Activated CD4-positive, alpha-beta T cell treated with anti-CD3 and anti-CD28 coated beads for 36 hours (primary cell): Measurements from ENCODE around the gene SYS1. TPM values are rescaled to one million over a fixed set of nuclear protein-coding genes. Genes with fewer than 3 reads are reported as not detected.

Experiments
- ATAC-seq: fragments of 200-7000 bp; cut with Tn5 transposase; one replicate; pipeline ENCODE4 v1.10.0; 2021; ENCODE audit warnings: mild to moderate bottlenecking, moderate library complexity
- CTCF ChIA-PET: fragments of 350-600 bp; sonication (Branson Sonifier 250); formaldehyde crosslinking; loops from one replicate; lab custom pipeline; 2021; ENCODE audit warnings: antibody characterized with exemption; lab: Charles Lee
- POLR2A ChIA-PET: fragments of 350-600 bp; sonication (Branson Sonifier 250); formaldehyde crosslinking; loops from one replicate; lab custom pipeline; 2021; ENCODE audit warnings: antibody characterized with exemption, inconsistent platforms; lab: Charles Lee
- DNase-seq: peaks from one replicate; pipeline ENCODE4 v3.0.0-alpha.2; 2020
- H3K27ac Mint-ChIP-seq: one replicate; pipeline ENCODE4 v1.8.0; 2021; ENCODE audit warnings: mixed read lengths
- H3K27me3 Mint-ChIP-seq: one replicate; pipeline ENCODE4 v1.8.0; 2021; ENCODE audit warnings: mixed read lengths
- H3K36me3 Mint-ChIP-seq: one replicate; pipeline ENCODE4 v1.8.0; 2021; ENCODE audit warnings: low read depth, mixed read lengths
- H3K4me1 Mint-ChIP-seq: one replicate; pipeline ENCODE4 v1.8.0; 2021; ENCODE audit warnings: mixed read lengths
- H3K4me3 Mint-ChIP-seq: one replicate; pipeline ENCODE4 v1.8.0; 2021; ENCODE audit warnings: mild to moderate bottlenecking, moderate library complexity, mixed read lengths
- H3K9me3 Mint-ChIP-seq: one replicate; pipeline ENCODE4 v1.8.0; 2021; ENCODE audit warnings: low read depth, mixed read lengths
- intact Hi-C, 2 experiments: fragments of 100-400 bp; cut with DNase I in 1 of 2; cut with micrococcal nuclease in 1 of 2; formaldehyde crosslinking; loops; one replicate each; pipeline versions ENCODE4 v1.14.2 to v1.15.1; 2022 to 2024; cut with DNase I, micrococcal nuclease
- total RNA-seq, 2 experiments: library from RNA; stranded (reverse); gene quantifications; one replicate each; pipeline ENCODE4 v1.2.3, GENCODE V29; 2021

SYS1 gene
- total RNA-seq, 2 experiments from 2014 or later, result 16.1 to 26.1 TPM

- Mint-ChIP-seq H3K27ac (no peak overlapping the region), H3K4me1 (peaks cover 51% of the 10 kb centered on the region), H3K4me3 (no peak overlapping the region), H3K27me3 (no peaks in the 10 kb centered on the region), H3K36me3 (no peaks in the 10 kb centered on the region), H3K9me3 (no peaks in the 10 kb centered on the region)
- no peak for ATAC-seq
- ChIA-PET CTCF (interaction anchor here (0.6 to 6.5 kb wide), 7 partner anchors 11 to 91 kb away, joined by 4 to 101 read pairs (median 6); partner anchors contain the start of gene SDC4), POLR2A (interaction anchor here (0.6 kb wide), 2 partner anchors 391 to 398 kb away, joined by 4 to 5 read pairs; no protein-coding TSS in a partner anchor)
- intact Hi-C loops, result loop anchor here in 1 of 2 experiments (10.0 kb wide), 1 partner anchor 526 kb away; the partner anchor contains the start of genes SPATA25 and ZSWIM1
- no peak for DNase-seq
These were observed 4.5 kb upstream of the SYS1 start for GRCh38 chr20:45358282-45359068.

GRCh38 chr20:45359069-45359405, 3.9 kb upstream of the SYS1 start:
- DNase-seq (no peak), ATAC-seq (no peak)
- Mint-ChIP-seq H3K9me3 (no peaks in the 10 kb centered on the region), H3K27me3 (no peaks in the 10 kb centered on the region), H3K4me1 (peaks cover 49% of the 10 kb centered on the region), H3K4me3 (no peak overlapping the region), H3K27ac (no peak overlapping the region), H3K36me3 (peaks cover 3% of the 10 kb centered on the region)
- intact Hi-C loops, result loop anchor here in 1 of 2 experiments (10.0 kb wide), 1 partner anchor 526 kb away; the partner anchor contains the start of genes SPATA25 and ZSWIM1
- POLR2A ChIA-PET, result interaction anchor here (0.6 to 1.1 kb wide), 2 partner anchors 48 to 391 kb away, joined by 3 to 5 read pairs; no protein-coding TSS in a partner anchor
- CTCF ChIA-PET, result interaction anchor here (0.6 to 6.5 kb wide), 9 partner anchors 10 to 93 kb away, joined by 3 to 101 read pairs (median 6); partner anchors contain the start of gene SDC4

- intact Hi-C loops, result loop anchor here (5.0 to 10.0 kb wide), 5 partner anchors 93 to 733 kb away; partner anchors contain the start of genes DNTTIP1 (in 1 of the 2), SPATA25 (in 1 of the 2), WFDC3 (in 1 of the 2) and ZSWIM1 (in 1 of the 2)
- H3K27me3 Mint-ChIP-seq, result no peaks in the 10 kb centered on the region
- DNase-seq, result no peak
- H3K36me3 Mint-ChIP-seq, result peaks cover 3% of the 10 kb centered on the region
- CTCF ChIA-PET, result interaction anchor here (0.6 to 6.5 kb wide), 9 partner anchors 10 to 93 kb away, joined by 3 to 101 read pairs (median 6); partner anchors contain the start of gene SDC4
- no peaks in the 10 kb centered on the region for H3K9me3 Mint-ChIP-seq
- H3K4me1 Mint-ChIP-seq, result peaks cover 46% of the 10 kb centered on the region
- H3K27ac Mint-ChIP-seq, result no peak overlapping the region
- ATAC-seq, result no peak
- POLR2A ChIA-PET, result interaction anchor here (1.1 kb wide), 1 partner anchor 47 kb away, joined by 3 read pairs; no protein-coding TSS in a partner anchor
- no peak overlapping the region for H3K4me3 Mint-ChIP-seq
These were observed 3.4 kb upstream of the SYS1 start for GRCh38 chr20:45359406-45360148.

- no peaks in the 10 kb centered on the region for H3K9me3 Mint-ChIP-seq
- POLR2A ChIA-PET, result interaction anchor here (0.8 to 2.1 kb wide), 2 partner anchors 13 to 75 kb away, joined by 4 to 10 read pairs; no protein-coding TSS in a partner anchor
- no peak overlapping the region for H3K4me3 Mint-ChIP-seq
- intact Hi-C loops, result loop anchor here (2.0 to 5.0 kb wide), 8 partner anchors 13 to 731 kb away; partner anchors contain the start of genes DNTTIP1 (in 1 of the 2), PIGT (in 1 of the 2), SDC4 (in 1 of the 2) and WFDC3 (in 1 of the 2)
- no peaks in the 10 kb centered on the region for H3K27me3 Mint-ChIP-seq
- peaks cover 44% of the 10 kb centered on the region for H3K4me1 Mint-ChIP-seq
- peaks cover 10% of the 10 kb centered on the region for H3K36me3 Mint-ChIP-seq
- H3K27ac Mint-ChIP-seq, result no peak overlapping the region
- CTCF ChIA-PET, result interaction anchor here (0.6 to 6.5 kb wide), 16 partner anchors 7 to 437 kb away, joined by 3 to 101 read pairs (median 8); partner anchors contain the start of genes PIGT and SDC4
- no peak for ATAC-seq
- DNase-seq, result no peak
These were observed 1.2 kb upstream of the SYS1 start for GRCh38 chr20:45361793-45362192.

GRCh38 chr20:45363611-45364492, 896 bp downstream of the SYS1 start:
- ATAC-seq (no peak), DNase-seq (no peak)
- ChIA-PET POLR2A (interaction anchor here (0.9 to 2.7 kb wide), 9 partner anchors 8 to 73 kb away, joined by 3 to 17 read pairs (median 5); partner anchors contain the start of gene SDC4), CTCF (interaction anchor here (0.6 to 6.5 kb wide), 31 partner anchors 9 to 471 kb away, joined by 3 to 101 read pairs (median 7); partner anchors contain the start of genes PIGT, SDC4 and WFDC2)
- Mint-ChIP-seq H3K4me3 (peak overlapping the region; percentile 95), H3K9me3 (no peaks in the 10 kb centered on the region), H3K27me3 (no peaks in the 10 kb centered on the region), H3K36me3 (peaks cover 25% of the 10 kb centered on the region), H3K27ac (peak overlapping the region; percentile 98), H3K4me1 (peaks cover 45% of the 10 kb centered on the region)
- intact Hi-C loops, result loop anchor here (1.0 to 5.0 kb wide), 16 partner anchors 9 to 728 kb away; partner anchors contain the start of genes PIGT (in 2 of the 2), SDC4 (in 2 of the 2), DNTTIP1 (in 1 of the 2) and STK4 (in 1 of the 2)

GRCh38 chr20:45365444-45365970, 2.6 kb downstream of the SYS1 start:
- H3K4me1 Mint-ChIP-seq, result peaks cover 50% of the 10 kb centered on the region
- CTCF ChIA-PET, result interaction anchor here (0.7 to 2.3 kb wide), 6 partner anchors 8 to 94 kb away, joined by 3 to 15 read pairs (median 3); no protein-coding TSS in a partner anchor

GRCh38 chr20:45366192-45366591, 3.2 kb downstream of the SYS1 start:
- Mint-ChIP-seq H3K36me3 (peaks cover 25% of the 10 kb centered on the region), H3K27me3 (no peaks in the 10 kb centered on the region), H3K9me3 (no peaks in the 10 kb centered on the region), H3K27ac (no peak overlapping the region), H3K4me3 (no peak overlapping the region), H3K4me1 (peaks cover 50% of the 10 kb centered on the region)
- ChIA-PET POLR2A (no interaction called here), CTCF (interaction anchor here (0.7 to 2.3 kb wide), 5 partner anchors 8 to 93 kb away, joined by 3 to 15 read pairs (median 3); no protein-coding TSS in a partner anchor)
- DNase-seq, result no peak
- ATAC-seq, result no peak
- intact Hi-C loops, result no loop called here

More at GRCh38 chr20:45365444-45365970, 2.6 kb downstream of the SYS1 start:
- Mint-ChIP-seq H3K4me3 (no peak overlapping the region), H3K27me3 (no peaks in the 10 kb centered on the region), H3K36me3 (peaks cover 25% of the 10 kb centered on the region), H3K9me3 (no peaks in the 10 kb centered on the region), H3K27ac (peak overlapping the region; percentile 51)
- no peak for DNase-seq
- ATAC-seq, result no peak
- intact Hi-C loops, result no loop called here
- POLR2A ChIA-PET, result interaction anchor here (0.8 kb wide), 1 partner anchor 8 kb away, joined by 4 read pairs; no protein-coding TSS in a partner anchor

- no peak for ATAC-seq
These were observed 3.7 kb downstream of the SYS1 start for GRCh38 chr20:45366631-45367030.

GRCh38 chr20:45367126-45367525, 4.2 kb downstream of the SYS1 start:
- ChIA-PET CTCF (interaction anchor here (1.0 to 2.3 kb wide), 5 partner anchors 10 to 70 kb away, joined by 3 to 15 read pairs (median 4); no protein-coding TSS in a partner anchor), POLR2A (no interaction called here)
- no peak overlapping the region for H3K4me3 Mint-ChIP-seq
- peaks cover 25% of the 10 kb centered on the region for H3K36me3 Mint-ChIP-seq
- H3K27ac Mint-ChIP-seq, result no peak overlapping the region
- no peaks in the 10 kb centered on the region for H3K27me3 Mint-ChIP-seq
- no peaks in the 10 kb centered on the region for H3K9me3 Mint-ChIP-seq
- peaks cover 56% of the 10 kb centered on the region for H3K4me1 Mint-ChIP-seq
- ATAC-seq (no peak), DNase-seq (no peak)
- intact Hi-C loops, result no loop called here

More at GRCh38 chr20:45366631-45367030, 3.7 kb downstream of the SYS1 start:
- POLR2A ChIA-PET, result no interaction called here
- intact Hi-C loops, result no loop called here
- peaks cover 25% of the 10 kb centered on the region for H3K36me3 Mint-ChIP-seq
- H3K27me3 Mint-ChIP-seq, result no peaks in the 10 kb centered on the region
- H3K4me3 Mint-ChIP-seq, result no peak overlapping the region
- H3K9me3 Mint-ChIP-seq, result no peaks in the 10 kb centered on the region
- H3K27ac Mint-ChIP-seq, result peak overlapping the region; percentile 7
- CTCF ChIA-PET, result interaction anchor here (1.0 to 2.3 kb wide), 3 partner anchors 14 to 93 kb away, joined by 3 to 15 read pairs (median 4); no protein-coding TSS in a partner anchor
- DNase-seq, result no peak
- peaks cover 52% of the 10 kb centered on the region for H3K4me1 Mint-ChIP-seq
